ENCODE data around the gene SPATA9. TPM values are rescaled to one million over a fixed set of nuclear protein-coding genes. Genes with fewer than 3 reads are reported as not detected.

SPATA9 gene
- total and polyA plus RNA-seq, 9 of the 15 experiments (the other 6 are each of a cell fraction or from before 2014, with no cell fraction given) = 0.16 to 5.5 (median 0.39) TPM; not detected in 3

DNA sequence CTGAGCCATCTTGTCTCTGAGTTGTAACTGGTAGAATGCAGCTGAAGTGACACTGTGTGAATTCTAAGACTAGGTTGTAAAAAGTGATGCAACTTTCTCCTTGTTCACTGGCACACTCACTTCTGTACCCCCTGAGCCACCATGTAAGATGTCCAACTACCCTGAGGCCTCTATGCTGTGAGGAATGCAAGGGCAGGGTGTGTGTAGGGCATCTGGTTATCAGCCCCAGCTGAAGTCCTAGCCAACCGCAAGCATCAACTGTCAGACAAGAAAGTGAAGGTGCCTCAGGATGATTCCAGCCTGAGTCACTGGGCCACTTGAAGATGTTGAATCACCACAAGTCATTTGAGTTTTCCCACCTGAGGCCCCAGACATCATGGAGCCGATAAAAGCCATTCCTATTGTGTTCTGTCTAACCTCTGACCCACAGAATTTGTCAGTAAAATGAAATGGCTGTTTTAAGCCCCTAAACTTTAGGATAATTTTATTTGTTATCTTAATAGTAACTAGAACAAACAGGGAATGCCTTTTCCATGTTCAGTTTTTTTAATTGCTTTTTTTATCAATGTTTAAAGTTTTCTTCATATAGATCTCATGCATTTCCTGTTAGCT, 29.7 kb upstream of the SPATA9 start (continued):
- TF ChIP-seq, protein P1, sequence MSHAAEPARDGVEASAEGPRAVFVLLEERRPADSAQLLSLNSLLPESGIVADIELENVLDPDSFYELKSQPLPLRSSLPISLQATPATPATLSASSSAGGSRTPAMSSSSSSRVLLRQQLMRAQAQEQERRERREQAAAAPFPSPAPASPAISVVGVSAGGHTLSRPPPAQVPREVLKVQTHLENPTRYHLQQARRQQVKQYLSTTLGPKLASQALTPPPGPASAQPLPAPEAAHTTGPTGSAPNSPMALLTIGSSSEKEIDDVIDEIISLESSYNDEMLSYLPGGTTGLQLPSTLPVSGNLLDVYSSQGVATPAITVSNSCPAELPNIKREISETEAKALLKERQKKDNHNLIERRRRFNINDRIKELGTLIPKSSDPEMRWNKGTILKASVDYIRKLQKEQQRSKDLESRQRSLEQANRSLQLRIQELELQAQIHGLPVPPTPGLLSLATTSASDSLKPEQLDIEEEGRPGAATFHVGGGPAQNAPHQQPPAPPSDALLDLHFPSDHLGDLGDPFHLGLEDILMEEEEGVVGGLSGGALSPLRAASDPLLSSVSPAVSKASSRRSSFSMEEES (CRISPR knock-in tag; IDR thresholded peaks at IDR 0.05) = no peak
- TF ChIP-seq, protein P2, sequence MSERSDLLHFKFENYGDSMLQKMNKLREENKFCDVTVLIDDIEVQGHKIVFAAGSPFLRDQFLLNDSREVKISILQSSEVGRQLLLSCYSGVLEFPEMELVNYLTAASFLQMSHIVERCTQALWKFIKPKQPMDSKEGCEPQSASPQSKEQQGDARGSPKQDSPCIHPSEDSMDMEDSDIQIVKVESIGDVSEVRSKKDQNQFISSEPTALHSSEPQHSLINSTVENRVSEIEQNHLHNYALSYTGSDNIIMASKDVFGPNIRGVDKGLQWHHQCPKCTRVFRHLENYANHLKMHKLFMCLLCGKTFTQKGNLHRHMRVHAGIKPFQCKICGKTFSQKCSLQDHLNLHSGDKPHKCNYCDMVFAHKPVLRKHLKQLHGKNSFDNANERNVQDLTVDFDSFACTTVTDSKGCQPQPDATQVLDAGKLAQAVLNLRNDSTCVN (CRISPR knock-in tag; IDR thresholded peaks at IDR 0.05) = 0 out of 2 replicates have a peak, but pooled peaks have one; percentile 50
- no peak for TF ChIP-seq LARP7 (IDR thresholded peaks at IDR 0.05)
- TF ChIP-seq POLR2H (tag; IDR thresholded peaks at IDR 0.05; ENCODE audit: low read depth) = peak; percentile 71
- no peak for TF ChIP-seq ZBTB8A (IDR thresholded peaks at IDR 0.05; ENCODE audit: partially characterized antibody)
- TF ChIP-seq, protein P3, sequence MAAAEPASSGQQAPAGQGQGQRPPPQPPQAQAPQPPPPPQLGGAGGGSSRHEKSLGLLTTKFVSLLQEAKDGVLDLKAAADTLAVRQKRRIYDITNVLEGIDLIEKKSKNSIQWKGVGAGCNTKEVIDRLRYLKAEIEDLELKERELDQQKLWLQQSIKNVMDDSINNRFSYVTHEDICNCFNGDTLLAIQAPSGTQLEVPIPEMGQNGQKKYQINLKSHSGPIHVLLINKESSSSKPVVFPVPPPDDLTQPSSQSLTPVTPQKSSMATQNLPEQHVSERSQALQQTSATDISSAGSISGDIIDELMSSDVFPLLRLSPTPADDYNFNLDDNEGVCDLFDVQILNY (CRISPR knock-in tag; IDR thresholded peaks at IDR 0.05) = 0 out of 2 replicates have a peak, but pooled peaks have one; percentile 55
- TF ChIP-seq HNRNPLL (IDR thresholded peaks at IDR 0.05; ENCODE audit: low read depth, low read length, poor library complexity, severe bottlenecking) = no peak
- TF ChIP-seq PTRF (tag; IDR thresholded peaks at IDR 0.05) = peak; percentile 41; the same call in 1 of the 2 replicates
- TF ChIP-seq, protein P4, sequence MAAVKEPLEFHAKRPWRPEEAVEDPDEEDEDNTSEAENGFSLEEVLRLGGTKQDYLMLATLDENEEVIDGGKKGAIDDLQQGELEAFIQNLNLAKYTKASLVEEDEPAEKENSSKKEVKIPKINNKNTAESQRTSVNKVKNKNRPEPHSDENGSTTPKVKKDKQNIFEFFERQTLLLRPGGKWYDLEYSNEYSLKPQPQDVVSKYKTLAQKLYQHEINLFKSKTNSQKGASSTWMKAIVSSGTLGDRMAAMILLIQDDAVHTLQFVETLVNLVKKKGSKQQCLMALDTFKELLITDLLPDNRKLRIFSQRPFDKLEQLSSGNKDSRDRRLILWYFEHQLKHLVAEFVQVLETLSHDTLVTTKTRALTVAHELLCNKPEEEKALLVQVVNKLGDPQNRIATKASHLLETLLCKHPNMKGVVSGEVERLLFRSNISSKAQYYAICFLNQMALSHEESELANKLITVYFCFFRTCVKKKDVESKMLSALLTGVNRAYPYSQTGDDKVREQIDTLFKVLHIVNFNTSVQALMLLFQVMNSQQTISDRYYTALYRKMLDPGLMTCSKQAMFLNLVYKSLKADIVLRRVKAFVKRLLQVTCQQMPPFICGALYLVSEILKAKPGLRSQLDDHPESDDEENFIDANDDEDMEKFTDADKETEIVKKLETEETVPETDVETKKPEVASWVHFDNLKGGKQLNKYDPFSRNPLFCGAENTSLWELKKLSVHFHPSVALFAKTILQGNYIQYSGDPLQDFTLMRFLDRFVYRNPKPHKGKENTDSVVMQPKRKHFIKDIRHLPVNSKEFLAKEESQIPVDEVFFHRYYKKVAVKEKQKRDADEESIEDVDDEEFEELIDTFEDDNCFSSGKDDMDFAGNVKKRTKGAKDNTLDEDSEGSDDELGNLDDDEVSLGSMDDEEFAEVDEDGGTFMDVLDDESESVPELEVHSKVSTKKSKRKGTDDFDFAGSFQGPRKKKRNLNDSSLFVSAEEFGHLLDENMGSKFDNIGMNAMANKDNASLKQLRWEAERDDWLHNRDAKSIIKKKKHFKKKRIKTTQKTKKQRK (IDR thresholded peaks at IDR 0.05; ENCODE audit: borderline replicate concordance, low read depth, low read length) = no peak
